Endometrium (tissue), 2 donors: ENCODE data around the gene HES6.

ENCODE experiments used
- FAIRE-seq: peaks from 2 replicates; lab custom pipeline; 2012; peaks lifted over from hg19 to GRCh38; lab: Jason Lieb, UNC
- donor health status: control.
- donor health status: control.

The HES6 gene

GRCh38 chr2:238254095-238254723 is 14.4 kb upstream of the HES6 start:
- no peak for FAIRE-seq

- FAIRE-seq = no peak
These were observed 13.2 kb upstream of the HES6 start for GRCh38 chr2:238252766-238253630.

- FAIRE-seq = no peak
These were observed 12.1 kb upstream of the HES6 start for GRCh38 chr2:238251986-238252385.

- FAIRE-seq = no peak
These were observed 11.5 kb upstream of the HES6 start for GRCh38 chr2:238251331-238251730.

- no peak for FAIRE-seq
These were observed 11.1 kb upstream of the HES6 start for GRCh38 chr2:238250896-238251295.

GRCh38 chr2:238247841-238248453 is 8.1 kb upstream of the HES6 start:
- FAIRE-seq = no peak

GRCh38 chr2:238247002-238247822 is 7.4 kb upstream of the HES6 start:
- FAIRE-seq = no peak

GRCh38 chr2:238244151-238244550 is 4.3 kb upstream of the HES6 start:
- FAIRE-seq = no peak

- FAIRE-seq = no peak
These were observed 3.7 kb upstream of the HES6 start for GRCh38 chr2:238243496-238244076.

DNA sequence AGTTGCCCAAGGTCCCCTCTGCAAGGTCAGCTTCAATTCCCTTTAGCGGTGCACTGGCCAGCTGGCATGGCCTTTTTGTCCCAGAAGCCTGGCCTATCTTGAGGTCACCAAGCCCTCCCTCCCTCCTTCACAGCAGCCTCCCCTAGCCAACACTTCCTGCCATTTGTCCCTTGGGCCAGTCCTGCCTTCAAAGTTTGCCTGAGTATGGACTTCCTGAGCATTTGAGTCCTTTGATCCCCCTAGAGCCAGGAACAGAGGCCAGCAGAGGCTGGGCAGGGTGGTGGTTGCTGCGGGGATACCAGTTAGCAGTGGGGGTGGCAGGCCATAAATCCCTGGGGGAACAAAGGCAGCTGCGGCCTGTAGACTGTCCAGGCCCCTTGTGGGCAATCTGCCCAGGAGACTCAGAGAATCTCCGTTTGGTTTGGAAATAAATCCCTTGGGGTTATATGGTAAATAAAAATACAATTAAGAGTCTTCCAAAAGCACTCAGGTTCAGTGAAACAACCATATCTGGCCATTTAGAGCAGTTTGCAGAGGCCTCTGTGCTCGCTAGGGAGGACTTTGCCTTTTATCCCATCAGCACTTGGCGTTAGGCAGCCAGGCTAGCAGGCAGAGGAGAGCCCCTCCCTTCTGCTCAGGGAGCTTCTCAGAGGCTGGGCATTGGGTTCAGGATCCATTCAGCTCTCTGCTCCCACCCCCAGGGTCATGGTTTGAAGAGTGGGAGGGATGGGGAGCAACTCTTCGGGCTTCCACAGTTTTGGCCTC is 3.1 kb upstream of the HES6 start:
- no peak for FAIRE-seq

GRCh38 chr2:238241970-238242369 is 2.1 kb upstream of the HES6 start:
- FAIRE-seq = no peak

DNA sequence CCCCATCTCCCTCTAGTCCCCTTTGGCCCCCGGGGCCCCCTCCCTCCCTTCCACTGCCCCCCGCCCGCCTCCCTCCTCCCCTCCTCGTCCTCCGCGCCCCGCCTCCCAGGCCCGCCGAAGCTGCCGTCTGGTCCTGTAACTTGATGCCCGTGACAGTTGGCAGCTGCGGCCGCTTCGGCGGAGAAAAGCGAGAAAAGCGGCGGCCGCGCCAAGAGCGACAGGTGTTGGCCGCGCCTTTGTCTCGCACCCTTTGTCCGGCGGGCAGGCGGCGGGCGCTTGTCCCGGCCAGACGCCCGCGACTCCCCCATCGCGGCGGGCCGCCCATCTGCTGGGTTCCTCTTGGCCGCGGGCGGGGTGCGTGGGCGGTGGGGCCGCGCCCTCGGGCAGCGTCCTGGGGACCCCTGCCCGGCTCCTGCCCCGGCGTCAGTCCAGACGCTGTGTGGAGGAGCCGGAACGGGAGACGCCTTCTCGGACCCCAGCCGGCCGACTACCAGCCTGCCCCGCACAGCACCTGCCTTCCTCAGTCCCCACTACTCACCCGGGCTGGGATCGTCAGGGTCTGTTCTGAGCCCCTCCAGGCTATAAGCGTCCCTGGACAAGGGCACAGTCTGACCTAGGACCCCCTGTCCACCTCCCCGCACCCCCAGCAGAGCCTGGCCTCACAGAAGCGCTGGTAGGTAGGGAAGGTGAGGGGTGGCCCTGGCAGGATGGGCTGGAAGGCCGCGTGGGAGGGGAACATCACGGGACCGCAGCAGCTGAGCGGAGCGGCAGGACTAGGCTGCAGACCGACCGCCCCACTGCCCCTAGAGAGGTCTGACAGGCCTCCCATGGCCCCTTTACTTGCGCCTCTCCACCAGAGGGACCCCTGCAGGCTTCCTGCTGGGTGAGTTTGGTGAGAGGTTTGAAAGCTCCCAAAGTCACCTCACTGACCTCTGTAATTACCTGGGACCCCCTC is 1.2 kb upstream of the HES6 start:
- FAIRE-seq = no peak

GRCh38 chr2:238239543-238239862 is 335 bp downstream of the HES6 start:
- FAIRE-seq = no peak

DNA sequence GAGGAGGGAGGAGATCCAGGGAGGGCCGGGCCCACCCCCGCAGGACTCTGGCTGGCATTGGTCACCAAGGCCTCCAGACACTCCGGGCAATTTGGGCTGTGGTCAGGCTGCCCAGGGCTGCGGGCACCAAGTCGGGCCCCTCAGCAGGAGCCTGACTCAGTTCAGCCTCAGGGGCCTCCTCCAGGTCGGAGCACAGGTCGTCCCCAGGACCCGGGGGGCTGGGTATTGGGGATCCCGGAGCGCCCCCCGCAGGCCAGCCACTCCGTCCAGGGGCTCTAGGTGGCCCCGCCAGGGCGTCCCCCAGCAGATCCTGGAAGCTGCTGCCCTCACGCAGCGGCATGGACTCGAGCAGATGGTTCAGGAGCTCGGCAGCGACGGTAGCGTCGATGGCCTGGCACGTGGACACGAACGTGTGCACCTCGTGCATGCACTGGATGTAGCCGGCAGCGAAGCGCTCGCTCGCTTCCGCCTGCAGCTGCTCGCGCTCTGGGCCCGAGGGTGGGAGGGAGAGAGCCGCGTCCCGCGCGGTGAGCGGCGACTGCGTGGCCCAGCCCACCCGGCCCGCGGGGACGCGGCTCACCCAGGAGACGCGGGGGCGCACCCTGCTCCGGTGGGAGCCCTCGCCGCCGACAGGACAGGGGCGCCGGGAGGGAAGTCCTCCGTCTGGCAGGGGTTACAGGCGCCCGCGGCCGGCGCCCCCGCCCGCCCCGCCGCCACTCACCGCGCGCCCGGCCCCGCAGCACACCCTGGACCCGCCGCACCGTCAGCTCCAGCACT is 884 bp downstream of the HES6 start:
- FAIRE-seq = no peak

DNA sequence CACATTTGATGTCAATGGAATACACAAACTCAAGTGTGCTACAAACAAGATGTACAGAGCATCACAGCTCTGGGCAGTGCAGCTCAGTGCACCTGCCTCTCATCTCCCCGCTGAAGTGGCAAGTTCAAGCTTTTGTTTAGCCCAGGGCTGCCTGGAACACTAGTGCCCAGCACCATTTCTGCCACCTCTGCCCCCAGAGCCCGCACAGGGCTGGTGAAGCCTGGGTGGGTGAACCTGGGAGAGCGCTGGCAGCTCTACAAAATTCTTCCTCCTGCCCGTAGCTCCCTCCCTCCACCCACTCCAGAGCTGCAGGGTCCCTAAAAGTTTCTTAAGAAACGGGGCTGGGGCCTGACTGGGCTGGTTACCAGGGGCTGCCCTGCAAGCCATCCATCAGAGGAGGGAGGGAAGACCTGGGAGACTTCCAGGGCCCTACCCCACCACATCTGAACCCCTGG is 1.5 kb downstream of the HES6 start:
- FAIRE-seq = no peak

- FAIRE-seq = no peak
These were observed 2.3 kb downstream of the HES6 start for GRCh38 chr2:238237431-238238135.

- no peak for FAIRE-seq
These were observed 3.3 kb downstream of the HES6 start for GRCh38 chr2:238236571-238236970.

GRCh38 chr2:238235856-238236255 is 4.0 kb downstream of the HES6 start:
- FAIRE-seq = no peak

DNA sequence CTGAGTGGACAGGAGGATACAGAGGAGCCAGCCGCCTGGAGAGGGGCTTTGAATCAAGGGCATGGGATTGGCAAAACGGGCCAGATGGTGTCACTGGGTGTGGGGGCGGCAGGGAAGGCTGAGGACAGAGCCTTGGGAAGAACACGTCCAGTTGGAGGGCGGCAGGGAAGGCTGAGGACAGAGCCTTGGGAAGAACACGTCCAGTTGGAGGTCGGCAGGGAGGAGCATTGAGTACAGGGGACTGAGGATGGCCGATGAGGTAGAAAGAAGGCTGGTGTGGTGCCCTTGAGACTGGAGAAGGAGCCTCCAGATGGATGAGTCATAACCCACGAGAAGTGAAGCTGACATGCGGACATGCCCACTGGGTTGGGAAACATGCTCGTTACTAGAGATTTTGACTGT is 4.5 kb downstream of the HES6 start:
- no peak for FAIRE-seq
